GM06990 (cell line): ENCODE data around the gene CENPX.
"Not testable (repeated sequence)": the region's sequence is repeated elsewhere in the genome, so short reads cannot be mapped to it uniquely, and the experiment has no call there.

ENCODE experiments used
- DNase-seq: peaks from one replicate; pipeline ENCODE4 v3.0.0-alpha.2; 2011; ENCODE audit not compliant: insufficient read length; ENCODE audit errors: extremely low read depth
- H3K27me3 ChIP-seq: replicated peaks from 2 replicates; pipeline ENCODE4 v1.6.0; 2011; ENCODE audit warnings: low read length; ENCODE audit not compliant: control insufficient read depth, insufficient read depth
- H3K36me3 ChIP-seq: 2 replicates; pipeline ENCODE4 v1.5.1; 2011; ENCODE audit warnings: low read length; ENCODE audit not compliant: control insufficient read depth, insufficient read depth
- H3K4me3 ChIP-seq: replicated peaks from 2 replicates; pipeline ENCODE4 v1.5.1; 2011; ENCODE audit warnings: low read depth, mild to moderate bottlenecking, control low read depth, low read length
- CTCF ChIP-seq: IDR thresholded peaks from 2 replicates; pipeline ENCODE4 v1.5.1; 2011; ENCODE audit warnings: low read length, control low read depth, mild to moderate bottlenecking, inconsistent platforms; ENCODE audit not compliant: insufficient read depth, poor library complexity, severe bottlenecking

CENPX gene

GRCh38 chr17:82046903-82047302 lies 24.2 kb upstream of the CENPX start:
- no peak overlapping the region for H3K4me3 ChIP-seq
- H3K27me3 ChIP-seq = no peaks in the 10 kb centered on the region
- H3K36me3 ChIP-seq = peaks cover 2% of the 10 kb centered on the region
- DNase-seq = no peak
- no peak for TF ChIP-seq CTCF

GRCh38 chr17:82045936-82046484 lies 23.3 kb upstream of the CENPX start:
- DNase-seq = no peak
- H3K36me3 ChIP-seq = peaks cover 2% of the 10 kb centered on the region
- TF ChIP-seq CTCF = no peak
- H3K27me3 ChIP-seq = no peaks in the 10 kb centered on the region
- H3K4me3 ChIP-seq = no peak overlapping the region

- no peak for TF ChIP-seq CTCF
- no peak for DNase-seq
- Histone ChIP-seq H3K27me3 (no peaks in the 10 kb centered on the region), H3K36me3 (peaks cover 2% of the 10 kb centered on the region), H3K4me3 (no peak overlapping the region)
These were observed 20.8 kb upstream of the CENPX start for GRCh38 chr17:82043507-82043906.

GRCh38 chr17:82042649-82043048 lies 20.0 kb upstream of the CENPX start:
- TF ChIP-seq CTCF = no peak
- no peaks in the 10 kb centered on the region for H3K36me3 ChIP-seq
- no peak overlapping the region for H3K4me3 ChIP-seq
- DNase-seq = no peak
- no peaks in the 10 kb centered on the region for H3K27me3 ChIP-seq

GRCh38 chr17:82041144-82041814 lies 18.6 kb upstream of the CENPX start:
- Histone ChIP-seq H3K27me3 (no peaks in the 10 kb centered on the region), H3K36me3 (no peaks in the 10 kb centered on the region), H3K4me3 (no peak overlapping the region)
- TF ChIP-seq CTCF = no peak
- no peak for DNase-seq

- DNase-seq = no peak
- Histone ChIP-seq H3K36me3 (no peaks in the 10 kb centered on the region), H3K27me3 (no peaks in the 10 kb centered on the region), H3K4me3 (no peak overlapping the region)
- no peak for TF ChIP-seq CTCF
These were observed 17.1 kb upstream of the CENPX start for GRCh38 chr17:82039695-82040299.

- H3K36me3 ChIP-seq, H3K4me3 ChIP-seq, H3K27me3 ChIP-seq, DNase-seq: not testable (repeated sequence)
These were observed 16.2 kb upstream of the CENPX start for GRCh38 chr17:82038796-82039409.
